ENCODE results near the gene DHX30. TPM values are rescaled to one million over a fixed set of nuclear protein-coding genes. Genes with fewer than 3 reads are reported as not detected.
"Not testable (repeated sequence)": the region's sequence is repeated elsewhere in the genome, so short reads cannot be mapped to it uniquely, and the experiment has no call there.

DHX30 gene
- total RNA-seq, 6 donors from 2014 or later = 57.0 to 105 (median 72.8) TPM

DNA sequence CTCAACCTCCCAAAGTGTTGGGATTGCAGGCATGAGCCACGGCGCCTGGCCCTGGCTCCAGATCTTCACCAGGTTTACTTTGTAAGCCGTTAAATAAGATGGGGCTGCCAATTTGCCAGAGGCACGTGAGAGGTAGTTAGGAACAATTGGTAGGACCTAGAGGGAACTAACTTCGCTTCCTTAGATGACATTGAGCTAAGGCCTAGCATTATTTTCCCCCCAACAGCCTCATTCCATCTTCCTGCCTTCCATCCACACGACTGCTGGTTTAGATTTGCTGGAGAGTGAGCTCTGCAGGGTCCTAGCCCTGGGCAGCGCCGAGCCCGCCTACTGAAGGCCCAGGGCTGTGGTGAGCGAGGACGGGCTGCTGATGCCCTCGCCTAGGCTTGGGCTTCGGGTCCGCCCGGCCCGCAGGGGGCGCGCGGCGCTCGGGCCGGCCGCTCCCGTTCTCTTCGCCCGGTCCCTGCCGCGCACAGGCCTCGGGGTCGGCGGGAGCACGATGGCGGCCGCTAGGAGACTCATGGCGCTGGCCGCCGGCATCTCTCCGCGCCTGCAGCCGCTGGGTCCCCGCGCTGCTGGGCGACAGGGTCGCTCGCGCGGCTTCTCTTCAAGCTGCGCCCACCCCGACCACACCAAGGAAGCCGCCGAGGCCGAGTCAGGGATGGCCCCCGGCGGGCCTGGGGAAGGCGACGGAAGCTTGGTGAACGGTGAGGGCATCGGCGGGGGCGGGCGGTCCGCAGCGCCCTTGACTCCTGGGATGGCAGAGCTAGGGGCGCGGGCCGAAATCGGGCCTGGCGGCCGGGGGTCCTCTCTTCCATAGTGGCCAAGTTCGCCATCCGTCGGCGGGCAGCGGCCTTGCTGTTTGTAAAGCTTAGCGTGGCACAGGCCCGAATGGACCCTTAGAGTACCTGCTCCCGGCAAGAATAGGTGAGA lies 21.9 kb downstream of the DHX30 start:
- peaks cover 6 to 42% (median 33%) of the 10 kb centered on the region in 4 donors for H3K36me3 ChIP-seq

DNA sequence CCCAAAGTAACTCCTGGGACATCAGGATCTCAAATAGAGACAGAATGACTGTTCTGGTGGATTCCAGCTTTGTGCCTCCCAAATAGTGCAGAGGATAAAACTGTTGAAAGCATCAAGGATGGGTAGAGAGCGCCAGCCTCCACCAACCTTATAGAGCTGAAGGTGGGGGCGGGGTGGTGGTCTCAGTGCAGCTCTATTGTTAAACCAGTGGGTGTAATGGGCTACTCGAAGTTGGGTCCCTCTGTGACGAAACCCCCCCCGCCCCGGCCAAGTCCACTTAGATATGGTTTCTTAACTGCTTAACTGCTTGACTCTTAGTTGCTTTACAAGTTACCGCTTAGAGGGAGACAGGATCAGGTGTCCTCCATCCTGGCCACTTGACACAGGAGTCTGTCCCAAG lies 22.7 kb downstream of the DHX30 start:
- no peak for DNase-seq
- peaks cover 11 to 42% (median 35%) of the 10 kb centered on the region in 4 donors for H3K36me3 ChIP-seq
- 22 to 24% methylated on average over 7 of the region's 7 CpGs for WGBS, 2 donors

More for the DNA sequence above, 21.9 kb downstream of the DHX30 start:
- WGBS, 2 donors = 15 to 16% methylated on average over 14 to 15 of the region's 77 CpGs
- Histone ChIP-seq H3K27ac (peak overlapping the region; percentile 75 to 85 (median 84)), H3K4me3 (peak overlapping the region; percentile 63 to 93 (median 85)), H3K27me3 (no peaks in the 10 kb centered on the region), H3K9me3 (no peaks in the 10 kb centered on the region), H3K4me1 (peaks cover 8 to 25% (median 19%) of the 10 kb centered on the region in 4 donors)
- DNase-seq (peak; percentile 77 to 96), ATAC-seq (ENCODE audit: low FRiP score in 2 of 2) (peak; percentile 97 to 100)
- TF ChIP-seq POLR2A (IDR thresholded peaks at IDR 0.05) (peak in 2 of 4 donors; percentile 54 to 67), POLR2AphosphoS5 (IDR thresholded peaks at IDR 0.05) (peak in 1 of 2 donors; percentile 11), CTCF (IDR thresholded peaks at IDR 0.05) (peak; percentile 90 to 96 (median 92)), EP300 (IDR thresholded peaks at IDR 0.05) (no peak)

GRCh38 chr3:47829482-47829881 lies 26.5 kb downstream of the DHX30 start:
- not testable (repeated sequence) for DNase-seq; H3K4me3 ChIP-seq; ATAC-seq (ENCODE audit: low FRiP score in 2 of 2); H3K27me3 ChIP-seq; H3K27ac ChIP-seq; H3K9me3 ChIP-seq
- 74 to 82% methylated on average over 9 of the region's 9 CpGs for WGBS, 2 donors
- H3K36me3 ChIP-seq = peaks cover 20 to 74% (median 59%) of the 10 kb centered on the region in 4 donors
- peaks cover 8 to 20% (median 17%) of the 10 kb centered on the region in 4 donors for H3K4me1 ChIP-seq

More for the DNA sequence above, 22.7 kb downstream of the DHX30 start:
- Histone ChIP-seq H3K4me3 (peak overlapping the region; percentile 63 to 93 (median 85)), H3K27ac (peak overlapping the region; percentile 75 to 85 (median 84)), H3K27me3 (no peaks in the 10 kb centered on the region), H3K9me3 (no peaks in the 10 kb centered on the region), H3K4me1 (peaks cover 8 to 25% (median 19%) of the 10 kb centered on the region in 4 donors)
- TF ChIP-seq EP300 (IDR thresholded peaks at IDR 0.05) (no peak), POLR2A (IDR thresholded peaks at IDR 0.05) (no peak), POLR2AphosphoS5 (IDR thresholded peaks at IDR 0.05) (no peak), CTCF (IDR thresholded peaks at IDR 0.05) (no peak)
- ATAC-seq (ENCODE audit: low FRiP score in 2 of 2) = no peak

DNA sequence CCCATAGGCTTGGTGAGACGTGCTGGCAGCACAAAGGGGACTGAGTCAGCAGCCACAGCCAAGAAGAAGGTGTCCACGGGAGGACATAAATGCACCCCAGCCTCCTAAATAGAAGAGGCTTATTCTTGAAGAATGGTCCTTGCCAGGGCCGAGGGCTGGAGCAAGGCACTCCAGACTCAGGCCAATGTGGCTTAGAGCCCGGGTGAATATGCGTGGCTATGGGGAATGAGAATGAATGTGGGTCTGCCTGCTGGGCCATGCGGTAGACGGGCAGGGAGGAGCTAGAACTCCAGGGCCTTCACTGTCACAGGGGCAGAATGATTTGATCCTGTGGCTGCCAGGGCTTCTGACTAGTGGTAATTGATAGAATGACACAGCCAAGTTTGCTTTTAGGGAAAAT lies 34.0 kb downstream of the DHX30 start:
- ATAC-seq (ENCODE audit: low FRiP score in 2 of 2) = no peak
- 92 to 97% methylated on average over 7 of the region's 7 CpGs for WGBS, 2 donors
- Histone ChIP-seq H3K4me3 (no peak overlapping the region), H3K36me3 (peaks cover 12 to 97% (median 76%) of the 10 kb centered on the region in 4 donors), H3K27me3 (no peaks in the 10 kb centered on the region), H3K9me3 (no peaks in the 10 kb centered on the region), H3K4me1 (no peaks in the 10 kb centered on the region), H3K27ac (no peak overlapping the region)
- TF ChIP-seq POLR2AphosphoS5 (IDR thresholded peaks at IDR 0.05) = no peak
- no peak for TF ChIP-seq POLR2A (IDR thresholded peaks at IDR 0.05)
- TF ChIP-seq EP300 (IDR thresholded peaks at IDR 0.05) = no peak
- TF ChIP-seq CTCF (IDR thresholded peaks at IDR 0.05) = no peak
- no peak for DNase-seq

DNA sequence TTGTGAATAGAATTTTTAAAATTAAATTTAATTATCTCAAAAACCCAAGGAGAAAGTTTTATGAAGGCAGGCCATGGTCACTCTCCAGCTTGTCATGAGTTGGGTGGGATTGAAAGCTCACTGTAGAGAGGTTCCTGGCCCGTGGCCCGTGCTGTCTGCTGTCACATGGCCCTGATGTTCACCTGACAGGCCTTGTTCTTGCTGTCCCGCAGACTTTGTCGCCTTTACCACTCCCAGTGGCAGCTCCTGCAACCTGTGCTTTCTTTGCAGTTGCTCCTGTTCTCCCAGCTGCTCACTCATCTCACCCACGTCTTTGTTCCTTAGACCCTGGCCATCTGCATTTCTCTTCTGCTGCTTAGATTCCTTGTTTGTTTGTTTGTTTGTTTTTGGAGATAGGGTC lies 35.6 kb downstream of the DHX30 start:
- H3K4me1 ChIP-seq = no peaks in the 10 kb centered on the region
- no peak overlapping the region for H3K4me3 ChIP-seq
- no peak for TF ChIP-seq POLR2A (IDR thresholded peaks at IDR 0.05)
- TF ChIP-seq POLR2AphosphoS5 (IDR thresholded peaks at IDR 0.05) = no peak
- no peak for TF ChIP-seq CTCF (IDR thresholded peaks at IDR 0.05)
- TF ChIP-seq EP300 (IDR thresholded peaks at IDR 0.05) = no peak
- DNase-seq (no peak), ATAC-seq (ENCODE audit: low FRiP score in 2 of 2) (no peak)
- WGBS, 2 donors = 91 to 93% methylated on average over 5 of the region's 5 CpGs
- no peak overlapping the region for H3K27ac ChIP-seq
- H3K27me3 ChIP-seq = no peaks in the 10 kb centered on the region
- H3K36me3 ChIP-seq = peaks cover 16 to 96% (median 77%) of the 10 kb centered on the region in 4 donors
- H3K9me3 ChIP-seq = no peaks in the 10 kb centered on the region

Data from upper lobe of left lung (tissue), 6 donors.